Progenitor cell of endocrine pancreas (in vitro differentiated cells): Measurements from ENCODE around the gene KSR1. TPM values are rescaled to one million over a fixed set of nuclear protein-coding genes. Genes with fewer than 3 reads are reported as not detected.

ENCODE experiments used
- DNase-seq: peaks from one replicate; pipeline ENCODE4 v3.0.0; 2021; ENCODE audit warnings: low spot score; ENCODE audit not compliant: unreplicated experiment
- H3K27ac Mint-ChIP-seq: 2 replicates; pipeline ENCODE4 v1.8.0; 2021; ENCODE audit warnings: mild to moderate bottlenecking, moderate library complexity, mixed read lengths
- H3K27me3 Mint-ChIP-seq: 2 replicates; pipeline ENCODE4 v1.8.0; 2021; ENCODE audit warnings: mixed read lengths
- H3K36me3 Mint-ChIP-seq: 2 replicates; pipeline ENCODE4 v1.8.0; 2022; ENCODE audit warnings: mixed read lengths; ENCODE audit not compliant: insufficient read depth
- H3K4me1 Mint-ChIP-seq: 2 replicates; pipeline ENCODE4 v1.8.0; 2021; ENCODE audit warnings: low read depth, mixed read lengths
- H3K4me3 Mint-ChIP-seq: 2 replicates; pipeline ENCODE4 v1.8.0; 2021; ENCODE audit warnings: low read depth, mild to moderate bottlenecking, moderate library complexity, mixed read lengths
- H3K9me3 Mint-ChIP-seq: 2 replicates; pipeline ENCODE4 v1.8.0; 2021; ENCODE audit warnings: low read depth, mixed read lengths
- total RNA-seq: library from RNA; stranded (reverse); gene quantifications from 2 replicates; pipeline ENCODE4 v1.2.1, GENCODE V29; 2021
- TF ChIP-seq, protein P1 (sequence below): fragments of 200-600 bp; sonication (generic); IDR thresholded peaks from one replicate; pipeline ENCODE4 v1.5.0; 2021; ENCODE audit warnings: antibody characterized with exemption, mild to moderate bottlenecking; ENCODE audit not compliant: unreplicated experiment

Gene KSR1
- total RNA-seq, 1 donor from 2014 or later: 70.1 TPM

- Mint-ChIP-seq H3K27me3 (no peaks in the 10 kb centered on the region), H3K9me3 (no peaks in the 10 kb centered on the region), H3K4me3 (no peak overlapping the region), H3K36me3 (no peaks in the 10 kb centered on the region), H3K27ac (no peak overlapping the region), H3K4me1 (no peaks in the 10 kb centered on the region)
- DNase-seq: no peak
- TF ChIP-seq, protein P1, sequence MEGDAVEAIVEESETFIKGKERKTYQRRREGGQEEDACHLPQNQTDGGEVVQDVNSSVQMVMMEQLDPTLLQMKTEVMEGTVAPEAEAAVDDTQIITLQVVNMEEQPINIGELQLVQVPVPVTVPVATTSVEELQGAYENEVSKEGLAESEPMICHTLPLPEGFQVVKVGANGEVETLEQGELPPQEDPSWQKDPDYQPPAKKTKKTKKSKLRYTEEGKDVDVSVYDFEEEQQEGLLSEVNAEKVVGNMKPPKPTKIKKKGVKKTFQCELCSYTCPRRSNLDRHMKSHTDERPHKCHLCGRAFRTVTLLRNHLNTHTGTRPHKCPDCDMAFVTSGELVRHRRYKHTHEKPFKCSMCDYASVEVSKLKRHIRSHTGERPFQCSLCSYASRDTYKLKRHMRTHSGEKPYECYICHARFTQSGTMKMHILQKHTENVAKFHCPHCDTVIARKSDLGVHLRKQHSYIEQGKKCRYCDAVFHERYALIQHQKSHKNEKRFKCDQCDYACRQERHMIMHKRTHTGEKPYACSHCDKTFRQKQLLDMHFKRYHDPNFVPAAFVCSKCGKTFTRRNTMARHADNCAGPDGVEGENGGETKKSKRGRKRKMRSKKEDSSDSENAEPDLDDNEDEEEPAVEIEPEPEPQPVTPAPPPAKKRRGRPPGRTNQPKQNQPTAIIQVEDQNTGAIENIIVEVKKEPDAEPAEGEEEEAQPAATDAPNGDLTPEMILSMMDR: no peak
These were observed 25.1 kb downstream of the KSR1 start for GRCh38 chr17:27481327-27481726.

DNA sequence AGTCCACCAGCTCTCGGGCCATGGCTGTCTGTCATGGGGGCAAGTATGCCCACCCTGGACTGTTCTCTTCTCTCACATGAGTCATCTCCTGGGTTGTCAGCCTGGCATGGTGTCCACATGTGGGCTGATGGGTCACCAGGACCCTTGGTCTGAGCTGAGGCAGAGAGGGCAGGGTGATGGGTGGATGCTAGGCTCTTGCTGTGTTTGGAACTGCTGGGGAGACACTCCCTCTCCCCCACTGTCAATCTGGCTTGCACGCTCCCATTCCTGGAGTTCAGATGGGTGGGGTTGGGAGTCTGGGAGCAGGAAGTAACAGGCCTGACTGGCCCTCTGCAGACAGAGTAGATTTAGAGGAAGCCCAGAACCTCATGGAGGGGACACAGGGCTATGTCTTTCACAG lies 28.9 kb downstream of the KSR1 start:
- TF ChIP-seq, protein P1: no peak
- H3K36me3 Mint-ChIP-seq: peaks cover 6% of the 10 kb centered on the region
- no peak overlapping the region for H3K27ac Mint-ChIP-seq

GRCh38 chr17:27485716-27486495 lies 29.7 kb downstream of the KSR1 start:
- Mint-ChIP-seq H3K9me3 (no peaks in the 10 kb centered on the region), H3K36me3 (peaks cover 6% of the 10 kb centered on the region), H3K27me3 (no peaks in the 10 kb centered on the region), H3K4me3 (no peak overlapping the region), H3K4me1 (peaks cover 2% of the 10 kb centered on the region), H3K27ac (no peak overlapping the region)
- no peak for DNase-seq
- TF ChIP-seq, protein P1: no peak

More for the DNA sequence above, 28.9 kb downstream of the KSR1 start:
- no peak for DNase-seq
- Mint-ChIP-seq H3K4me1 (peaks cover 2% of the 10 kb centered on the region), H3K4me3 (no peak overlapping the region), H3K27me3 (no peaks in the 10 kb centered on the region), H3K9me3 (no peaks in the 10 kb centered on the region)

DNA sequence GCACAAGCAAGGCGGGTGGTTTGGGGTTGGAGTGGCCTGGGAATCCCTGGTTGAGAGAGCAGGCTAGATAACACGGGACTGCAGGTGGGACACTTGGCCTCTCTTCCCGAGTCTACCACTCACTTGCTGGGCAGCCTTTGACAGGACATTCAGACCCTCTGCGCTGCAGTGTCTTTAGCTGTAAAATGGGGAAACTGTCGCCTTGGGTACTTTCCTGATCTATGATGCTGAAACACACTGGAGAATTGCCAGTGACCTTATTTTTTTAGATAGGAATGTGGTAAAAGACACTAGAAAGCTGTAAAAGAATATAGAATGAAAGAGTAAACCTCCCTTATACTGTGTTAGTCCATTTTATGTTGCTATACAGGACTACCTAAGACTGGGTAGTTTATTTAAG lies 30.5 kb downstream of the KSR1 start:
- Mint-ChIP-seq H3K4me1 (peaks cover 7% of the 10 kb centered on the region), H3K9me3 (no peaks in the 10 kb centered on the region), H3K27me3 (no peaks in the 10 kb centered on the region), H3K36me3 (peaks cover 6% of the 10 kb centered on the region), H3K4me3 (no peak overlapping the region), H3K27ac (no peak overlapping the region)
- no peak for DNase-seq
- TF ChIP-seq, protein P1: no peak

- peaks cover 19% of the 10 kb centered on the region for H3K4me1 Mint-ChIP-seq
- no peaks in the 10 kb centered on the region for H3K27me3 Mint-ChIP-seq
- H3K9me3 Mint-ChIP-seq: no peaks in the 10 kb centered on the region
- TF ChIP-seq, protein P1: no peak
- no peak for DNase-seq
- no peak overlapping the region for H3K4me3 Mint-ChIP-seq
- no peak overlapping the region for H3K27ac Mint-ChIP-seq
- H3K36me3 Mint-ChIP-seq: peaks cover 6% of the 10 kb centered on the region
These were observed 32.0 kb downstream of the KSR1 start for GRCh38 chr17:27488231-27488630.
